SIG-M5 treated with dmso at 0.1 percent for 504 hours (cell line): ENCODE results near the gene RGMA.

Source experiments
- DNase-seq: peaks from one replicate; lab custom pipeline; 2025; ENCODE audit not compliant: unreplicated experiment; lab: John Stamatoyannopoulos, UW

The RGMA gene

GRCh38 chr15:93088981-93089726, at the start of gene RGMA:
Gene RGMA, minus strand, starts transcription at chr15:93089211. Its CDS starts 279 bp downstream, at chr15:93088932.
- no peak for DNase-seq

GRCh38 chr15:93136606-93137005, 47.6 kb upstream of the RGMA start:
- no peak for DNase-seq

GRCh38 chr15:93135997-93136397, 47.0 kb upstream of the RGMA start:
- DNase-seq: no peak

DNA sequence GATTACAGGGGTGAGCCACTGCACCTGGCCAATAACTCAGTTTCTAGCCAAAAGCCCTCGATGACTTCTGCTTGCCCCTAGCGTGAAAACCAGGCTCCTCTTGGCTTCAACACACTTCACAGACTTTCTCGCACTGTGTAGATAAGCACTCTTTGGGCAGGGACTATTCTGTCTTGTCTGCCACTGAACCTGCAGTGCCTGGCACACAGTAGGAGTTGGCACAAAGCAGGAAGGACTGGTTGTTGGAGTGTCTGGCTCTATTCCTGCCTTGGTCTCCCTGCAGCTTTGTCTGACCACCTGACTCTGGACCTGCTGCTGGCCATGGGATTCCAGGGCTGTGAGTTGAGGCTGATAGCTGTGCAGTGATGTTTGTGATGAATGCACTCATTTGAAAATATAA, 46.4 kb upstream of the RGMA start:
- no peak for DNase-seq

DNA sequence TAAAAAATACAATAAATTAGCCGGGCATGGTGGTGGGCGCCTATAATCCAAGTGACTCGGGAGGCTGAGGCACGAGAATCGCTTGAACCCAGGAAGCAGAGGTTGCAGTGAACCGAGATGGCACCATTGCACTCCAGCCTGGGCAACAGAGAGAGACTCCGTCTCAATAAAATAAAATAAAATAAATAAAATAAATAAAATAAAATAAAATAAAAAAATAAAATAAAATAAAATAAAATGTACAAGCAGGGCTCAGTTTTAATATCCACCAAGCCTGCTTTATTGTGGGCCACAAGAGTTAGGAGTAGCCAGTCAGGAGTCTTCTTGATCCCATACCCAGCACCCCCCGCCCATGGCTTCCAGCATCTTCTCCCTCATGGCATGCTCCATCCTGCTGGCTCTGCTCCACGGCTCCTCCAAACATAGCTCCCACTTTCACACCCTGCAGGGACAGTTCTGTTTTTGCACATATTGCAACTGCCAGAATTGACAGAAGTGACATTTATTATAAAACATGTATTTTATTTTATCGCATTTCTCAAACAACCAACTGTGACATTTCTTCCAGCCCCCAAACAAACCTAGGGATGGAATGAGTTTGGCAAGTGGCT, 42.6 kb upstream of the RGMA start:
- DNase-seq: no peak

DNA sequence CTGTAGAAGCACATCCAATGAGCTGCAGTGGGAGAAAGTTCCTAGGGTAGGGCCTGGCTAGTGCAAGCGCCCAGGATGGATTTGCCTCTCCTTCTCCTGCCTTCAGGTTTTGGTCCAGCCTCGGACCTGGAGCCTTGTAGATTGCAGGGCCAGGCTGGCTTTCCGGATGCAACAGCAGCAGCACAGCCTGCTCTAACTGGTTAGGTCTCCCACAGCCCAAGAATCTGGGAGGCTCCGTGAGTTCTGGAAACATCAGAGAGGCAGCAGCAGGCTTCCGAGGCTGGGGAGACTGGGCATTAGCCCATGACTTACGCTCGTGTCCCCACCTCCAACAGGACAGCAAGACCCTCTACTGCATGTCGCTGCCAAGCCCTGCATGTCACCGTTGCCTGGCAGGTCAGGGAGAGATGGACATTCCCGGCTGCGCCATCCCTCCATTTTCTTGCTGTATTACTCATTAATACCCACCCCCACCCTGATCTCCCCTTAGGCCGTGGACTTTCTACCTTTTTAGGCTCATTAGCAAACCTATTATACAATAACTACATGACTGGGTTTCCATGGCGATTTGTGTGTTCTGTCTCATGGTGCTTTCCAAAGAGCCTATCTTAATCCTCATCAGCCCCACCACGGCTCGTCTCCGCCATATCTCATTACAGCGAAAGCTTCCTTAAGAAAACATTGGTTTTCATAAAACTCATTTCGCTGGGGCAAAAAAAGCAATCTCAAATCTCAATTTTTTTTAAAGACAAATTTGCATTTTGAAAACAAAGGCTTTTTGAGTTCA, 40.9 kb upstream of the RGMA start:
- no peak for DNase-seq

- no peak for DNase-seq
These were observed 38.3 kb upstream of the RGMA start for GRCh38 chr15:93127286-93127685.

- DNase-seq: no peak
These were observed 37.6 kb upstream of the RGMA start for GRCh38 chr15:93126599-93126998.

GRCh38 chr15:93126148-93126547, 37.1 kb upstream of the RGMA start:
- no peak for DNase-seq

DNA sequence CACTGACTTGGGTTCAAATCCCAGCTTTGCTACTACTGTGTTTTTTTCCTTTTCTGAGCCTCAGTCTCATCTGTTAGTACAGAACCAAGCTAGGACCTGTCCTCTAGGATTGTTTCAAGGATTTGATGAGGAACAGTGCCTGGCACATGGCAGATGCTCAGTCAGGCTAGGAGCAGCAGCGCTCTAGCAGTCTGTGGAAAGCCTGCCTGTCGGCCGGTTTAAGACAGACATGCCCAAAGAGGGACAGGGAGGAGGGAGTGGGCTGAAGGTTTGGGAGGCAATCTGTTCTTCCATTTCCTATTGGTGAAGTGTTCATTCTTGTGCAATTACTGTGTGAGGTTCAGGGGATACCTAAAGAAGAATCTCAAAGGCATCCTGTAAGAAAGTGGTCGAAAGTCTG, 35.1 kb upstream of the RGMA start:
- no peak for DNase-seq

DNA sequence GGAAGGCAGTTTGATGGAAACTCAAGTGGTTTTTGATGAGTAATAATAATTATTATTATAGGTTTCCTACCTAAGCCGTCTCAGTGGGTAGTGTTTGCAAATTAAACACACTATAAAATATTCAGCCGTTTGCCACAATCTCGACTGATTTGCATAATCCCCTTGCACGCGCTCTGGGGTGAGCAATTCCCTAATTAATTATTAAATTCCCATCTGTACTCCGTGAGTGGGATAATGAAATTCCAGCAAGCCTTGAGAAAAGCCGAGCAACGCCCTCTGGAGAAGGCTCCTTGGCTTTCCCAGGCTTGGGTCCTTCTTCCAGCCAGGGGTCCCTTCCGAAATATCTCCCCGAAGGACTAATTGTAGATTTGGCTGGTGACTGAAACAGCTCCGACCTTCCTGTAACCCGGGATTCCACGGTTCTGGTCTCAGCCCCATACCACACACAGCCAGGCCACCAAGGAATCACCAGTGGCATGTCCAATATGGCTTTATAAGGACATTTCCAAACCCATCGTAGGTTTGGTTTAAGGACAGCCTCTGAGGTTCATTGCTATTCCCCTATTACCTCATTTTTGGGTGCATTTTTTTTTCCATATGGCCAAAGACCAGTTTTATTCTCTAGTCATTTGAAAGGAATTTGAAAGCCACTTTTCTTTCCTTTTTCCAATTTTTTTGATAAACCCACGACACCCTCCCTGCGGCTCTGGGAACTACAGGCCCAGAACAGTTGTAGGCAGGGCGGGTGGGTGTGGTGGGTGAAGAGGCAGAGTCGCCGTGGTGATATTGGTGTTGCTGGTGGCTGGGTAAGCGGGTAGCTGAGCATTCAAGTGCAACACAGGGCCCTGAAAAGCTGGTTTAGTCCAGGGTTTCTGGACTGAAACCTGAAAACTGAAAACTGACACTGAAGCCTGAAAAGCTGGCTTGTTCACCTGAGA, 33.2 kb upstream of the RGMA start:
- no peak for DNase-seq

DNA sequence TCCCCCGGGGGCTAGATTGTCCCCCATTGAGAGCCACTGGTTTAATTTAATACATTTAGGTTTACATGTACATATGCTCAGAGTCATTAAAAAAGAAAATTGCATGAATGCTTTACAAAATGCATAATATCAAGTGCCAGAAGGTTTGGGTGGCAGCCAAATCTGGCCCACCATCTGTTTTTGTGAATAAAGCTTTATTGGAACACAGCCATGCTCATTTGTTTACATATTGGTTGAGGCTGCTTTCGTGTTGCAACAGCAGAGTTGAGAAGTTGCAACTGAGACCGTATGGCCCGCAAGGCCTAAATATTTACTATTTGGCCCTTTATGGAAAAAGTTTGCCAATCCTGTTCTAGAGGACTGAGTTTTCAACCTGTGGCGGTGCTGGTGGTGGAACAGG, 32.1 kb upstream of the RGMA start:
- DNase-seq: no peak

DNA sequence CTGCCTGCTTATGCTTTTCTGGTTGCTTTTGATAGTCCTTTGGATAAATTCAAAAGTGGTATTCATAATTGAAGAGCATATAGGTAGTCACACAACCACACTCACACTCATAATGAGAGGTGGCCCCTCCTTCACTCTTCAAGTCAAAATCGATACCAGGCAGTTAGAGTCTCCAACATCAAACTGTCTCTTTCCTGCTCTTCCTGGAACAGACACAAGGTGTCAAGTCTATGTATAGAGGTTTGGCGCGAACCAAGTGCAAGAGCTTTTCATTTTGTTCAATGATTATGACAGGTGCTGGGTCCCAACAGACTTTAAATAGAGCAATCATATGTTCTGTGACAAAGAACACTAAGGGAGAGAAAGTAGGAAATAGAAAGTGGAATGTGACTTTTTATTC, 29.9 kb upstream of the RGMA start:
- DNase-seq: no peak

DNA sequence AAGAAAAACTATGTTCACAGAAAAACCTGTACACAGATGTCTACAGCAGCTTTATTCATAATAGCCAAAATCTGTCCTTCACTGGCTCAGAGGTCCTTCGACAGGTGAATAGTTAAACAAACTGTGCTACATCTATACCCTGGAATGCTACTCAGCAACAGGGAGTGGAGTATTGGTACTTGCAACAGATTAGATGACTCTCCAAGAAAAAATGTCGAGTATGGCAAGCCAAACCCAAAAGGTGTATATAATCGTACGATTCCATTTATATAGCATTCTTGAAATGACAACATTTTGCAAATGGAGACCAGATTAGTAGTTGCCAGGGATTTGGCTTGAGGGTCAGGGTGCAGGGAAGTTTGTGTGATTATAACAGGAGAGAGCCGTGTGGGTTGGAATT, 22.4 kb upstream of the RGMA start:
- DNase-seq: no peak

- DNase-seq: no peak
These were observed 21.6 kb upstream of the RGMA start for GRCh38 chr15:93110502-93111040.

DNA sequence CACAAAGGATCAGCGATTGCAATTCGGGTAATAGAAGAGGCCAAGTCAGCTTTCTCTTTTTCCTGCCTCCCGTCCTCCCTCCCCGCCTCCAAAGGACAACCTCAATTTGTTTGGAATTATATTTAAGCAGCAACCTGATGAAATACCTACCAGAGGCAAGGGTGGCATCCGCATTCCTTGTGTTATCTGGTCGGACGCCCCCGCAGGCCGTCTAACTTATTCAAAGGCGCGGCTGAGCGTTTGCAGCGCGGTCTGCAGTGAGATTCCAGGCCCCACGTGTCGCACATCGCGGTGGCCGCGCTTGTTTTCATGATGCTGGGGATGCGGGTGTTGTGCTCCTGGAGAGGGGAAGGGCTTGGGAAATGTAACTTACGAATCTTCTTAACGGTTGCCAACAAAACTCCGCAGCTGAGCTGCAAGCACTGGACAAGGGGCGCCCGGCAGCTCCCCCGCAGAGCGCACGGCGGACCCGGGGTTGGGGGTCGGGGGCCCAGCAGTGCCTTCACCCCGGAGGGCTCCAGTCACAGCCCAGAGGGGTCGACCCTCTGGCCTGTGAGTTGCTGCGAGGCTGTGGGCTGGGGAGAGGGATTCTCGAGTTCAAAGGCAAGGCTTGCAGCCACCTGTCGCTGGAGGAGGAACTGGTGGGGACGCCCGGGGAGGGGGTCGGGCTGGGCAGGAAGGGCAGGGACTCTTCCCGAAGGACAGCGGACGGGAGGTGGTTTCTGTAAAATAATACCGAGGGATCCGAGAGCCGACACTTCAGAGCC, 20.5 kb upstream of the RGMA start:
- no peak for DNase-seq

DNA sequence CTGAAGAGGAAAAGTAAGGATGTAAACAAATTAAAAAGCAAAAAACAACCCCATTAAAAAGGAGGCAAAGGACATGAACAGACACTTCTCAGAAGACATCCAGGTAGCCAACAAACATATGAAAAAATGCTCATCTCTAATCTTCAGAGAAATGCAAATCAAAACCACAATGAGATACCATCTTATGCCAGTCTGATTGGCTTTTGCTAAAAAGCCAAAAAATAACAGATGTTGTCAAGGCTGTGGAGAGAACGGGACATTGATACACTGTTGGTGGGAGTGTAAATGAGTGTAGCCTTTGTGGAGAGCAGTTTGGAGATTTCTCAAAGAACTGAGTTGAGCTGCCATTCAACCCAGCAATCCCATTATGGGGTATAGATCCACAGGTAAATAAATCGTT, 18.6 kb upstream of the RGMA start:
- DNase-seq: no peak

- no peak for DNase-seq
These were observed 16.5 kb upstream of the RGMA start for GRCh38 chr15:93105485-93105884.

GRCh38 chr15:93103823-93104222, 14.8 kb upstream of the RGMA start:
- DNase-seq: no peak

GRCh38 chr15:93102211-93102610, 13.2 kb upstream of the RGMA start:
- DNase-seq: no peak
